WTC11 (cell line): Measurements from ENCODE around the gene LARGE1.

ENCODE experiments used
- CREM ChIP-seq: sonication (generic); formaldehyde crosslinking; IDR thresholded peaks from 2 replicates; pipeline ENCODE4 v1.8.1; 2022; ENCODE audit warnings: mild to moderate bottlenecking, missing genetic modification reagents, moderate library complexity
- SMAD3 ChIP-seq: sonication (generic); formaldehyde crosslinking; IDR thresholded peaks from 2 replicates; pipeline ENCODE4 v1.8.0; 2022; ENCODE audit warnings: missing genetic modification reagents, mild to moderate bottlenecking, borderline replicate concordance
- SP1 ChIP-seq: sonication (generic); formaldehyde crosslinking; conservative IDR thresholded peaks from 2 replicates; pipeline ENCODE4 v1.8.1; 2022; ENCODE audit warnings: missing genetic modification reagents
- TEAD1 ChIP-seq: sonication (generic); formaldehyde crosslinking; IDR thresholded peaks from 2 replicates; pipeline ENCODE4 v1.8.0; 2022; ENCODE audit warnings: mild to moderate bottlenecking, missing genetic modification reagents
- TEAD4 ChIP-seq: sonication (generic); formaldehyde crosslinking; IDR thresholded peaks from 2 replicates; pipeline ENCODE4 v1.8.0; 2022; ENCODE audit warnings: mild to moderate bottlenecking, missing genetic modification reagents
- TF ChIP-seq, protein P1 (sequence below): sonication (generic); formaldehyde crosslinking; IDR thresholded peaks from 2 replicates; pipeline ENCODE4 v1.8.1; 2022; ENCODE audit warnings: mild to moderate bottlenecking, missing genetic modification reagents, moderate library complexity, borderline replicate concordance
- TF ChIP-seq, protein P2 (sequence below): fragments of 200-600 bp; IDR thresholded peaks from 2 replicates; pipeline ENCODE4 v1.8.0; 2022; ENCODE audit warnings: antibody characterized with exemption
- TF ChIP-seq, protein P3 (sequence below): sonication (generic); formaldehyde crosslinking; IDR thresholded peaks from 2 replicates; pipeline ENCODE4 v1.8.1; 2023; ENCODE audit warnings: mild to moderate bottlenecking, missing genetic modification reagents, moderate library complexity
- TF ChIP-seq, protein P4 (sequence below): sonication (generic); formaldehyde crosslinking; conservative IDR thresholded peaks from 2 replicates; pipeline ENCODE4 v1.8.1; 2022; ENCODE audit warnings: mild to moderate bottlenecking, missing genetic modification reagents
- TF ChIP-seq, protein P5 (sequence below): sonication (generic); formaldehyde crosslinking; IDR thresholded peaks from 2 replicates; pipeline ENCODE4 v1.8.0; 2023; ENCODE audit warnings: mild to moderate bottlenecking, missing genetic modification reagents
- TF ChIP-seq, protein P6 (sequence below): sonication (generic); formaldehyde crosslinking; IDR thresholded peaks from 2 replicates; pipeline ENCODE4 v1.8.1; 2023; ENCODE audit warnings: mild to moderate bottlenecking, missing genetic modification reagents, borderline replicate concordance
- TF ChIP-seq, protein P7 (sequence below): fragments of 250-450 bp; sonication (Bioruptor Pico); IDR thresholded peaks from 2 replicates; pipeline ENCODE4 v2.1.2; 2022; ENCODE audit warnings: mild to moderate bottlenecking, moderate library complexity

DNA sequence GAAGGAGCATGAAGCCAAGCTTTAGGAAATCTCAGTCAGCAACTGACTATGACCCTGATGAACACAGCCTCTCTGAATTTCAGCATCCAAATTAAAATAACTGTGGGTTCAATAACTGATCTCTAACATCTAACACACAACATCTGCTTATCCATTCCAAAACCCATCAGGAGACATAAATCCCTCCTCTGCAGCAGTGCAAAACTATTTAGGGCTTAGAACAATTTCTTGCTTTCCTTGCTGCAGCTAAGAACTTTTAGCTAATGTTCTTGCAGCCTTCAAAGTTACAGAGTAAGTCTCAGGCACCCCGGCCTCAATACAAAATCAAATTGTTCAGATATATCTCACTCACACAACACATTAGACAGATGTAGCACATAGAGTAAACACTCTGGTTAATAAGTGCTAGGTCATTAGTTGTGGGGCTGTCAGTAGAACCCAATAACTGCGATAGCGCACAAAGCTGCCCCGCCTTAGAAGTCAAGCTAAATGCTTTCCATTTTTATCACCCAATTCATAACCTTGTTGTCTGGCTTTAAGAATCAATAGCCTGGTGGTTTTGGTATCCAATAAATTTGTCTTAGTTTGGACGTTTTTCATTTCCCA, 139.6 kb downstream of the LARGE1 start:
- TF ChIP-seq, protein P1, sequence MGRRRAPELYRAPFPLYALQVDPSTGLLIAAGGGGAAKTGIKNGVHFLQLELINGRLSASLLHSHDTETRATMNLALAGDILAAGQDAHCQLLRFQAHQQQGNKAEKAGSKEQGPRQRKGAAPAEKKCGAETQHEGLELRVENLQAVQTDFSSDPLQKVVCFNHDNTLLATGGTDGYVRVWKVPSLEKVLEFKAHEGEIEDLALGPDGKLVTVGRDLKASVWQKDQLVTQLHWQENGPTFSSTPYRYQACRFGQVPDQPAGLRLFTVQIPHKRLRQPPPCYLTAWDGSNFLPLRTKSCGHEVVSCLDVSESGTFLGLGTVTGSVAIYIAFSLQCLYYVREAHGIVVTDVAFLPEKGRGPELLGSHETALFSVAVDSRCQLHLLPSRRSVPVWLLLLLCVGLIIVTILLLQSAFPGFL (CRISPR knock-in tag), result no peak
- TF ChIP-seq, protein P2, sequence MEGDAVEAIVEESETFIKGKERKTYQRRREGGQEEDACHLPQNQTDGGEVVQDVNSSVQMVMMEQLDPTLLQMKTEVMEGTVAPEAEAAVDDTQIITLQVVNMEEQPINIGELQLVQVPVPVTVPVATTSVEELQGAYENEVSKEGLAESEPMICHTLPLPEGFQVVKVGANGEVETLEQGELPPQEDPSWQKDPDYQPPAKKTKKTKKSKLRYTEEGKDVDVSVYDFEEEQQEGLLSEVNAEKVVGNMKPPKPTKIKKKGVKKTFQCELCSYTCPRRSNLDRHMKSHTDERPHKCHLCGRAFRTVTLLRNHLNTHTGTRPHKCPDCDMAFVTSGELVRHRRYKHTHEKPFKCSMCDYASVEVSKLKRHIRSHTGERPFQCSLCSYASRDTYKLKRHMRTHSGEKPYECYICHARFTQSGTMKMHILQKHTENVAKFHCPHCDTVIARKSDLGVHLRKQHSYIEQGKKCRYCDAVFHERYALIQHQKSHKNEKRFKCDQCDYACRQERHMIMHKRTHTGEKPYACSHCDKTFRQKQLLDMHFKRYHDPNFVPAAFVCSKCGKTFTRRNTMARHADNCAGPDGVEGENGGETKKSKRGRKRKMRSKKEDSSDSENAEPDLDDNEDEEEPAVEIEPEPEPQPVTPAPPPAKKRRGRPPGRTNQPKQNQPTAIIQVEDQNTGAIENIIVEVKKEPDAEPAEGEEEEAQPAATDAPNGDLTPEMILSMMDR, result no peak
- TF ChIP-seq SP1 (CRISPR knock-in tag), result no peak
- TF ChIP-seq TEAD4, result no peak
- TF ChIP-seq, protein P3, sequence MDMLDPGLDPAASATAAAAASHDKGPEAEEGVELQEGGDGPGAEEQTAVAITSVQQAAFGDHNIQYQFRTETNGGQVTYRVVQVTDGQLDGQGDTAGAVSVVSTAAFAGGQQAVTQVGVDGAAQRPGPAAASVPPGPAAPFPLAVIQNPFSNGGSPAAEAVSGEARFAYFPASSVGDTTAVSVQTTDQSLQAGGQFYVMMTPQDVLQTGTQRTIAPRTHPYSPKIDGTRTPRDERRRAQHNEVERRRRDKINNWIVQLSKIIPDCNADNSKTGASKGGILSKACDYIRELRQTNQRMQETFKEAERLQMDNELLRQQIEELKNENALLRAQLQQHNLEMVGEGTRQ (CRISPR knock-in tag), result no peak
- TF ChIP-seq SMAD3 (CRISPR knock-in tag), result no peak
- no peak for TF ChIP-seq CREM
- no peak for TF ChIP-seq TEAD1 (CRISPR knock-in tag)
- TF ChIP-seq, protein P4, sequence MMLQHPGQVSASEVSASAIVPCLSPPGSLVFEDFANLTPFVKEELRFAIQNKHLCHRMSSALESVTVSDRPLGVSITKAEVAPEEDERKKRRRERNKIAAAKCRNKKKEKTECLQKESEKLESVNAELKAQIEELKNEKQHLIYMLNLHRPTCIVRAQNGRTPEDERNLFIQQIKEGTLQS (CRISPR knock-in tag), result no peak
- TF ChIP-seq, protein P5, sequence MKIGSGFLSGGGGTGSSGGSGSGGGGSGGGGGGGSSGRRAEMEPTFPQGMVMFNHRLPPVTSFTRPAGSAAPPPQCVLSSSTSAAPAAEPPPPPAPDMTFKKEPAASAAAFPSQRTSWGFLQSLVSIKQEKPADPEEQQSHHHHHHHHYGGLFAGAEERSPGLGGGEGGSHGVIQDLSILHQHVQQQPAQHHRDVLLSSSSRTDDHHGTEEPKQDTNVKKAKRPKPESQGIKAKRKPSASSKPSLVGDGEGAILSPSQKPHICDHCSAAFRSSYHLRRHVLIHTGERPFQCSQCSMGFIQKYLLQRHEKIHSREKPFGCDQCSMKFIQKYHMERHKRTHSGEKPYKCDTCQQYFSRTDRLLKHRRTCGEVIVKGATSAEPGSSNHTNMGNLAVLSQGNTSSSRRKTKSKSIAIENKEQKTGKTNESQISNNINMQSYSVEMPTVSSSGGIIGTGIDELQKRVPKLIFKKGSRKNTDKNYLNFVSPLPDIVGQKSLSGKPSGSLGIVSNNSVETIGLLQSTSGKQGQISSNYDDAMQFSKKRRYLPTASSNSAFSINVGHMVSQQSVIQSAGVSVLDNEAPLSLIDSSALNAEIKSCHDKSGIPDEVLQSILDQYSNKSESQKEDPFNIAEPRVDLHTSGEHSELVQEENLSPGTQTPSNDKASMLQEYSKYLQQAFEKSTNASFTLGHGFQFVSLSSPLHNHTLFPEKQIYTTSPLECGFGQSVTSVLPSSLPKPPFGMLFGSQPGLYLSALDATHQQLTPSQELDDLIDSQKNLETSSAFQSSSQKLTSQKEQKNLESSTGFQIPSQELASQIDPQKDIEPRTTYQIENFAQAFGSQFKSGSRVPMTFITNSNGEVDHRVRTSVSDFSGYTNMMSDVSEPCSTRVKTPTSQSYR, result no peak
- TF ChIP-seq, protein P6, sequence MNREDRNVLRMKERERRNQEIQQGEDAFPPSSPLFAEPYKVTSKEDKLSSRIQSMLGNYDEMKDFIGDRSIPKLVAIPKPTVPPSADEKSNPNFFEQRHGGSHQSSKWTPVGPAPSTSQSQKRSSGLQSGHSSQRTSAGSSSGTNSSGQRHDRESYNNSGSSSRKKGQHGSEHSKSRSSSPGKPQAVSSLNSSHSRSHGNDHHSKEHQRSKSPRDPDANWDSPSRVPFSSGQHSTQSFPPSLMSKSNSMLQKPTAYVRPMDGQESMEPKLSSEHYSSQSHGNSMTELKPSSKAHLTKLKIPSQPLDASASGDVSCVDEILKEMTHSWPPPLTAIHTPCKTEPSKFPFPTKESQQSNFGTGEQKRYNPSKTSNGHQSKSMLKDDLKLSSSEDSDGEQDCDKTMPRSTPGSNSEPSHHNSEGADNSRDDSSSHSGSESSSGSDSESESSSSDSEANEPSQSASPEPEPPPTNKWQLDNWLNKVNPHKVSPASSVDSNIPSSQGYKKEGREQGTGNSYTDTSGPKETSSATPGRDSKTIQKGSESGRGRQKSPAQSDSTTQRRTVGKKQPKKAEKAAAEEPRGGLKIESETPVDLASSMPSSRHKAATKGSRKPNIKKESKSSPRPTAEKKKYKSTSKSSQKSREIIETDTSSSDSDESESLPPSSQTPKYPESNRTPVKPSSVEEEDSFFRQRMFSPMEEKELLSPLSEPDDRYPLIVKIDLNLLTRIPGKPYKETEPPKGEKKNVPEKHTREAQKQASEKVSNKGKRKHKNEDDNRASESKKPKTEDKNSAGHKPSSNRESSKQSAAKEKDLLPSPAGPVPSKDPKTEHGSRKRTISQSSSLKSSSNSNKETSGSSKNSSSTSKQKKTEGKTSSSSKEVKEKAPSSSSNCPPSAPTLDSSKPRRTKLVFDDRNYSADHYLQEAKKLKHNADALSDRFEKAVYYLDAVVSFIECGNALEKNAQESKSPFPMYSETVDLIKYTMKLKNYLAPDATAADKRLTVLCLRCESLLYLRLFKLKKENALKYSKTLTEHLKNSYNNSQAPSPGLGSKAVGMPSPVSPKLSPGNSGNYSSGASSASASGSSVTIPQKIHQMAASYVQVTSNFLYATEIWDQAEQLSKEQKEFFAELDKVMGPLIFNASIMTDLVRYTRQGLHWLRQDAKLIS (CRISPR knock-in tag), result no peak
- TF ChIP-seq, protein P7, sequence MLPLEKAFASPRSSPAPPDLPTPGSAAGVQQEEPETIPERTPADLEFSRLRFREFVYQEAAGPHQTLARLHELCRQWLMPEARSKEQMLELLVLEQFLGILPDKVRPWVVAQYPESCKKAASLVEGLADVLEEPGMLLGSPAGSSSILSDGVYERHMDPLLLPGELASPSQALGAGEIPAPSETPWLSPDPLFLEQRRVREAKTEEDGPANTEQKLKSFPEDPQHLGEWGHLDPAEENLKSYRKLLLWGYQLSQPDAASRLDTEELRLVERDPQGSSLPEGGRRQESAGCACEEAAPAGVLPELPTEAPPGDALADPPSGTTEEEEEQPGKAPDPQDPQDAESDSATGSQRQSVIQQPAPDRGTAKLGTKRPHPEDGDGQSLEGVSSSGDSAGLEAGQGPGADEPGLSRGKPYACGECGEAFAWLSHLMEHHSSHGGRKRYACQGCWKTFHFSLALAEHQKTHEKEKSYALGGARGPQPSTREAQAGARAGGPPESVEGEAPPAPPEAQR (CRISPR knock-in tag), result no peak
